ENCODE results near the gene KIRREL1. TPM values are rescaled to one million over a fixed set of nuclear protein-coding genes. Genes with fewer than 3 reads are reported as not detected.
A peak's percentile ranks its signal among the peaks of the same experiment; 100 is the strongest.
"Not testable (repeated sequence)": the region's sequence is repeated elsewhere in the genome, so short reads cannot be mapped to it uniquely, and the experiment has no call there.

KIRREL1 gene
- total RNA-seq, 1 donor from 2014 or later = 66.8 TPM

GRCh38 chr1:158121604-158122254 is 128.3 kb downstream of the KIRREL1 start:
- TF ChIP-seq CTCF (IDR thresholded peaks at IDR 0.05; ENCODE audit: unreplicated experiment) = peak; percentile 62
- peaks cover 2% of the 10 kb centered on the region for H3K27me3 Mint-ChIP-seq (ENCODE audit: unreplicated experiment)
- no peak overlapping the region for H3K27ac Mint-ChIP-seq (ENCODE audit: unreplicated experiment)
- peaks cover 3% of the 10 kb centered on the region for H3K4me1 Mint-ChIP-seq (ENCODE audit: unreplicated experiment)
- no peaks in the 10 kb centered on the region for H3K36me3 Mint-ChIP-seq (ENCODE audit: low read depth, unreplicated experiment)
- no peaks in the 10 kb centered on the region for H3K9me3 Mint-ChIP-seq (ENCODE audit: unreplicated experiment)
- no peak overlapping the region for H3K4me3 Mint-ChIP-seq (ENCODE audit: unreplicated experiment)
- DNase-seq (ENCODE audit: low spot score) = peak; percentile 62

- TF ChIP-seq CTCF (IDR thresholded peaks at IDR 0.05; ENCODE audit: unreplicated experiment) = no peak
- no peaks in the 10 kb centered on the region for H3K9me3 Mint-ChIP-seq (ENCODE audit: unreplicated experiment)
- no peak overlapping the region for H3K4me3 Mint-ChIP-seq (ENCODE audit: unreplicated experiment)
- DNase-seq (ENCODE audit: low spot score) = no peak
- no peak overlapping the region for H3K27ac Mint-ChIP-seq (ENCODE audit: unreplicated experiment)
- H3K36me3 Mint-ChIP-seq (ENCODE audit: low read depth, unreplicated experiment) = no peaks in the 10 kb centered on the region
- peaks cover 3% of the 10 kb centered on the region for H3K4me1 Mint-ChIP-seq (ENCODE audit: unreplicated experiment)
- no peaks in the 10 kb centered on the region for H3K27me3 Mint-ChIP-seq (ENCODE audit: unreplicated experiment)
Measured at GRCh38 chr1:158122833-158123388, 129.5 kb downstream of the KIRREL1 start.

- Mint-ChIP-seq H3K4me3 (ENCODE audit: unreplicated experiment) (no peak overlapping the region), H3K4me1 (ENCODE audit: unreplicated experiment) (peaks cover 3% of the 10 kb centered on the region), H3K36me3 (ENCODE audit: low read depth, unreplicated experiment) (no peaks in the 10 kb centered on the region), H3K9me3 (ENCODE audit: unreplicated experiment) (no peaks in the 10 kb centered on the region), H3K27me3 (ENCODE audit: unreplicated experiment) (no peaks in the 10 kb centered on the region), H3K27ac (ENCODE audit: unreplicated experiment) (no peak overlapping the region)
- no peak for DNase-seq (ENCODE audit: low spot score)
- TF ChIP-seq CTCF (IDR thresholded peaks at IDR 0.05; ENCODE audit: unreplicated experiment) = no peak
Measured at GRCh38 chr1:158124034-158124433, 130.6 kb downstream of the KIRREL1 start.

GRCh38 chr1:158124999-158125398 is 131.6 kb downstream of the KIRREL1 start:
- DNase-seq (ENCODE audit: low spot score) = peak; percentile 80
- H3K27me3 Mint-ChIP-seq (ENCODE audit: unreplicated experiment) = peaks cover 1% of the 10 kb centered on the region
- H3K4me1 Mint-ChIP-seq (ENCODE audit: unreplicated experiment) = peaks cover 3% of the 10 kb centered on the region
- TF ChIP-seq CTCF (IDR thresholded peaks at IDR 0.05; ENCODE audit: unreplicated experiment) = peak; percentile 81
- H3K27ac Mint-ChIP-seq (ENCODE audit: unreplicated experiment) = no peak overlapping the region
- H3K9me3 Mint-ChIP-seq (ENCODE audit: unreplicated experiment) = no peaks in the 10 kb centered on the region
- no peaks in the 10 kb centered on the region for H3K36me3 Mint-ChIP-seq (ENCODE audit: low read depth, unreplicated experiment)
- peak overlapping the region; percentile 49 for H3K4me3 Mint-ChIP-seq (ENCODE audit: unreplicated experiment)

GRCh38 chr1:158126425-158126824 is 133.0 kb downstream of the KIRREL1 start:
- Mint-ChIP-seq H3K36me3 (ENCODE audit: low read depth, unreplicated experiment) (no peaks in the 10 kb centered on the region), H3K27ac (ENCODE audit: unreplicated experiment) (no peak overlapping the region), H3K27me3 (ENCODE audit: unreplicated experiment) (peaks cover 1% of the 10 kb centered on the region), H3K4me3 (ENCODE audit: unreplicated experiment) (no peak overlapping the region), H3K4me1 (ENCODE audit: unreplicated experiment) (peaks cover 3% of the 10 kb centered on the region), H3K9me3 (ENCODE audit: unreplicated experiment) (no peaks in the 10 kb centered on the region)
- DNase-seq (ENCODE audit: low spot score) = no peak
- no peak for TF ChIP-seq CTCF (IDR thresholded peaks at IDR 0.05; ENCODE audit: unreplicated experiment)

- not testable (repeated sequence) for H3K27ac Mint-ChIP-seq (ENCODE audit: unreplicated experiment); H3K4me3 Mint-ChIP-seq (ENCODE audit: unreplicated experiment); DNase-seq (ENCODE audit: low spot score); H3K36me3 Mint-ChIP-seq (ENCODE audit: low read depth, unreplicated experiment); H3K9me3 Mint-ChIP-seq (ENCODE audit: unreplicated experiment); H3K27me3 Mint-ChIP-seq (ENCODE audit: unreplicated experiment); H3K4me1 Mint-ChIP-seq (ENCODE audit: unreplicated experiment)
Measured at GRCh38 chr1:158128531-158128930, 135.1 kb downstream of the KIRREL1 start.
